ENCODE results near the gene SMARCA4.

SMARCA4 gene

GRCh38 chr19:10995926-10996600 lies 35.2 kb downstream of the SMARCA4 start:
- Mint-ChIP-seq H3K4me1 (no peaks in the 10 kb centered on the region), H3K27me3 (ENCODE audit: low read depth) (no peaks in the 10 kb centered on the region), H3K36me3 (ENCODE audit: low read depth) (peaks cover 67% of the 10 kb centered on the region), H3K9me3 (no peaks in the 10 kb centered on the region), H3K27ac (no peak overlapping the region), H3K4me3 (no peak overlapping the region)
- TF ChIP-seq, protein P1, sequence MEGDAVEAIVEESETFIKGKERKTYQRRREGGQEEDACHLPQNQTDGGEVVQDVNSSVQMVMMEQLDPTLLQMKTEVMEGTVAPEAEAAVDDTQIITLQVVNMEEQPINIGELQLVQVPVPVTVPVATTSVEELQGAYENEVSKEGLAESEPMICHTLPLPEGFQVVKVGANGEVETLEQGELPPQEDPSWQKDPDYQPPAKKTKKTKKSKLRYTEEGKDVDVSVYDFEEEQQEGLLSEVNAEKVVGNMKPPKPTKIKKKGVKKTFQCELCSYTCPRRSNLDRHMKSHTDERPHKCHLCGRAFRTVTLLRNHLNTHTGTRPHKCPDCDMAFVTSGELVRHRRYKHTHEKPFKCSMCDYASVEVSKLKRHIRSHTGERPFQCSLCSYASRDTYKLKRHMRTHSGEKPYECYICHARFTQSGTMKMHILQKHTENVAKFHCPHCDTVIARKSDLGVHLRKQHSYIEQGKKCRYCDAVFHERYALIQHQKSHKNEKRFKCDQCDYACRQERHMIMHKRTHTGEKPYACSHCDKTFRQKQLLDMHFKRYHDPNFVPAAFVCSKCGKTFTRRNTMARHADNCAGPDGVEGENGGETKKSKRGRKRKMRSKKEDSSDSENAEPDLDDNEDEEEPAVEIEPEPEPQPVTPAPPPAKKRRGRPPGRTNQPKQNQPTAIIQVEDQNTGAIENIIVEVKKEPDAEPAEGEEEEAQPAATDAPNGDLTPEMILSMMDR (IDR thresholded peaks at IDR 0.05; ENCODE audit: unreplicated experiment in 3 of 3) = no peak

DNA sequence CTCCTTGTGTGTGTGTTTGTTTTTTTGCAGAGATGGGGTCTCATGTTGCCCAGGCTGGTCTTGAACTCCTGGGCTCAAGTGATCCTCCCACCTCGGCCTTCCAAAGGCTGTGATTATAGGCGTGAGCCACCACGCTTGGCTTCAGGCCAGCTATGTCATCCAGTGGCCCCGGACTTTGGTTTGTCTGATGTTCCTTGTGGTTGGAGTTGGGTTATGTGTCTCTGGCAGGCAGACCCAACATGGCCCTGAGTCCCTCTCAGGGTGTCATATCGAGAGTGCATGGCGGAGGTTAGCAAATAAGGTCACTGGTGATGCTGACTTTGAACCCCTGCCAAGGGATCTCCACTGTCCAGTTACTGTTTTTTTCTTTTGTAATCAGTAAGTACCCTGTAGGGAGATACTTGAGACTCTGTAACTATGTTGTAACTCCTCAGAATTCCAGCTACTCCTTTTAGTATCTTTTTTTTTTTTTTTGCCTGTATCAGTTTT lies 37.3 kb downstream of the SMARCA4 start:
- no peaks in the 10 kb centered on the region for H3K9me3 Mint-ChIP-seq
- no peaks in the 10 kb centered on the region for H3K4me1 Mint-ChIP-seq
- TF ChIP-seq, protein P1 (IDR thresholded peaks at IDR 0.05; ENCODE audit: unreplicated experiment in 3 of 3) = no peak
- H3K36me3 Mint-ChIP-seq (ENCODE audit: low read depth) = peaks cover 66% of the 10 kb centered on the region
- H3K4me3 Mint-ChIP-seq = no peak overlapping the region
- H3K27me3 Mint-ChIP-seq (ENCODE audit: low read depth) = no peaks in the 10 kb centered on the region
- H3K27ac Mint-ChIP-seq = no peak overlapping the region

DNA sequence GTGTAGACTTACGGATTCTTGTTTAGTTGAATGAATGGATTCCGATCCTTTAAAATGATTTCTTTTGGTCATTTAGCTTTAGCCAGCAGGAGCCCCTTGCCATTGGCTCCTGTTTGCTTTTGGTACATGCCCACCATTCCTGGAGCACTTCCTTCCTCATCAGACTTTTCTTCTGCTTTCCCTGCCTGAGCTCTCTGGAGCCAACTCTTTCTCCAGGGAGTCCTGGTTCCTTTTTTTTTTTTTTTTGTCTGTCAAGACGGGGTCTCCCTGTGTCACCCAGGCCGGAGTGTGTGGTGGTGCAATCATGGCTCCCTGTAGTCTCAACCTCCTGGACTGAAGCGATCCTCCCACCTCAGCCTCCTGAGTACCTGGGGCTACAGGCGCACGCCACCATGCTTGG lies 37.8 kb downstream of the SMARCA4 start:
- Mint-ChIP-seq H3K9me3 (no peaks in the 10 kb centered on the region), H3K27me3 (ENCODE audit: low read depth) (no peaks in the 10 kb centered on the region), H3K36me3 (ENCODE audit: low read depth) (peaks cover 68% of the 10 kb centered on the region), H3K27ac (no peak overlapping the region), H3K4me3 (no peak overlapping the region), H3K4me1 (no peaks in the 10 kb centered on the region)
- TF ChIP-seq, protein P1 (IDR thresholded peaks at IDR 0.05; ENCODE audit: unreplicated experiment in 3 of 3) = no peak

GRCh38 chr19:11005521-11005920 lies 44.7 kb downstream of the SMARCA4 start:
- H3K4me3 Mint-ChIP-seq = no peak overlapping the region
- no peaks in the 10 kb centered on the region for H3K4me1 Mint-ChIP-seq
- no peaks in the 10 kb centered on the region for H3K27me3 Mint-ChIP-seq (ENCODE audit: low read depth)
- peaks cover 75% of the 10 kb centered on the region for H3K36me3 Mint-ChIP-seq (ENCODE audit: low read depth)
- peak overlapping the region; percentile 10 to 83 (median 72) for H3K27ac Mint-ChIP-seq
- H3K9me3 Mint-ChIP-seq = no peaks in the 10 kb centered on the region
- TF ChIP-seq, protein P1 (IDR thresholded peaks at IDR 0.05; ENCODE audit: unreplicated experiment in 3 of 3) = no peak

DNA sequence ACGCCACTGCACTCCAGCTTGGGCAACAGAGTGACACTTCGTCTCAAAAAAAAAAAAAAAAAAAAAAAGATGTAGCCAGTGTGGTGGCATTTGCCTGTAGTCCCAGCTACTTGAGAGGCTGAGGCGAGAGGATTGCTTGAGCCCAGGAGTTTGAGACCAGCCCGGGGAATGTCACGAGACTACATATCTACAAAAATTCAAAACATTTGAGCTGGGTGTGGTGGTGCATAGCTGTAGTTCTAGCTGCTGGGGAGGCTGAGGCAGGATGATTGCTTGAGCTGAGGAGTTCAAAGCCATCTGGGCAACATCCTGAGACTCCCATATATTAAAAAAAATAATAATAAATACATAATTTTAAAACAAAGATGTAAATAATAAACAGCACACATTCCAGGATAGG lies 46.6 kb downstream of the SMARCA4 start:
- H3K27me3 Mint-ChIP-seq (ENCODE audit: low read depth) = no peaks in the 10 kb centered on the region
- TF ChIP-seq, protein P1 (IDR thresholded peaks at IDR 0.05; ENCODE audit: unreplicated experiment in 3 of 3) = no peak
- no peaks in the 10 kb centered on the region for H3K4me1 Mint-ChIP-seq

GRCh38 chr19:11007962-11008532 lies 47.2 kb downstream of the SMARCA4 start:
- no peaks in the 10 kb centered on the region for H3K27me3 Mint-ChIP-seq (ENCODE audit: low read depth)
- H3K27ac Mint-ChIP-seq = no peak overlapping the region
- no peaks in the 10 kb centered on the region for H3K4me1 Mint-ChIP-seq
- H3K4me3 Mint-ChIP-seq = no peak overlapping the region
- peaks cover 81% of the 10 kb centered on the region for H3K36me3 Mint-ChIP-seq (ENCODE audit: low read depth)
- no peaks in the 10 kb centered on the region for H3K9me3 Mint-ChIP-seq
- TF ChIP-seq, protein P1 (IDR thresholded peaks at IDR 0.05; ENCODE audit: unreplicated experiment in 3 of 3) = no peak

More for the DNA sequence above, 46.6 kb downstream of the SMARCA4 start:
- Mint-ChIP-seq H3K4me3 (no peak overlapping the region), H3K36me3 (ENCODE audit: low read depth) (peaks cover 78% of the 10 kb centered on the region), H3K9me3 (no peaks in the 10 kb centered on the region), H3K27ac (no peak overlapping the region)

Data from nephron (organoid).